GM19395 (cell line): ENCODE results near the gene PKNOX2.

Experiments
- ATAC-seq: cut with Tn5 transposase; IDR thresholded peaks from one replicate; pipeline ENCODE4 v1.9.1; 2021; ENCODE audit warnings: mild to moderate bottlenecking, moderate library complexity; ENCODE audit not compliant: unreplicated experiment

The PKNOX2 gene, protein sequence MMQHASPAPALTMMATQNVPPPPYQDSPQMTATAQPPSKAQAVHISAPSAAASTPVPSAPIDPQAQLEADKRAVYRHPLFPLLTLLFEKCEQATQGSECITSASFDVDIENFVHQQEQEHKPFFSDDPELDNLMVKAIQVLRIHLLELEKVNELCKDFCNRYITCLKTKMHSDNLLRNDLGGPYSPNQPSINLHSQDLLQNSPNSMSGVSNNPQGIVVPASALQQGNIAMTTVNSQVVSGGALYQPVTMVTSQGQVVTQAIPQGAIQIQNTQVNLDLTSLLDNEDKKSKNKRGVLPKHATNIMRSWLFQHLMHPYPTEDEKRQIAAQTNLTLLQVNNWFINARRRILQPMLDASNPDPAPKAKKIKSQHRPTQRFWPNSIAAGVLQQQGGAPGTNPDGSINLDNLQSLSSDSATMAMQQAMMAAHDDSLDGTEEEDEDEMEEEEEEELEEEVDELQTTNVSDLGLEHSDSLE

DNA sequence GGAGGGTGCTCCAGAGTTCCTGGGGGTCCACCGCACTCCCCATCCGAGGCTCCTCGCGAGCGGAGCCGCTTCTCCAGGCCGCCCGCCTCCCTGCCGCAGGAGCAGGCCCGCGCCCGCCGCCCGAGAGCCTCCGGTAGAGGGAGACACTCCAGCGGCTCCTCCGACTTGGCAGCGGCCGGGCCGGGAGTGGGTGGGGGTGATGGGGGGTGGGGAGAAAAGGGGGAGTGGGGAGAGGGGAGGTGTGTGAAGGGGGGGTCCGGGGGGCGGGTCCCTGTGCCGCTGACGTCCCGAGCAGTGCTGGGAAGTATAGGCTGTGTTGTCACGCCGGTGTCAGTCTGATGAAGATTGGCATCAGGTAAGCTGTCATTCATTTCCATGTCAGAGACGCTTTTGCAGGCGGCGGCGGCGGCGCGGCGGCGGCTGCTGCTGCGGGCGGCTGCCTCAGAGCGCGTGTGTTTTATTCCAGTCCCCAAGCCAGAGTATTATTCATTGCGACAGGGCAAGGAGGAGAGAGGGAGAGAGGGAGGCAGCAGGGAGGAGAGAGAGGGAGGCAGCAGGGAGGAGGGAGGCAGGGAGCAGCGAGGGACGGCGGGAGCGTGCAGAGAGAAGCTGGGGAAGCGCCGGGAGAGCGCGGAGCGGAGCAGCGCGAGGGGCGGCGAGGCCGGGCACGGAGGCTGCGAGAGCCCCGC, at the start of gene PKNOX2:
PKNOX2 (plus strand) TSS at position 330 of the 689 bp plus-strand sequence. CDS start 186,555 bp downstream, outside the sequence.
- no peak for ATAC-seq

- no peak for ATAC-seq
Measured at GRCh38 chr11:125117429-125117828, 47.1 kb upstream of the PKNOX2 start.

DNA sequence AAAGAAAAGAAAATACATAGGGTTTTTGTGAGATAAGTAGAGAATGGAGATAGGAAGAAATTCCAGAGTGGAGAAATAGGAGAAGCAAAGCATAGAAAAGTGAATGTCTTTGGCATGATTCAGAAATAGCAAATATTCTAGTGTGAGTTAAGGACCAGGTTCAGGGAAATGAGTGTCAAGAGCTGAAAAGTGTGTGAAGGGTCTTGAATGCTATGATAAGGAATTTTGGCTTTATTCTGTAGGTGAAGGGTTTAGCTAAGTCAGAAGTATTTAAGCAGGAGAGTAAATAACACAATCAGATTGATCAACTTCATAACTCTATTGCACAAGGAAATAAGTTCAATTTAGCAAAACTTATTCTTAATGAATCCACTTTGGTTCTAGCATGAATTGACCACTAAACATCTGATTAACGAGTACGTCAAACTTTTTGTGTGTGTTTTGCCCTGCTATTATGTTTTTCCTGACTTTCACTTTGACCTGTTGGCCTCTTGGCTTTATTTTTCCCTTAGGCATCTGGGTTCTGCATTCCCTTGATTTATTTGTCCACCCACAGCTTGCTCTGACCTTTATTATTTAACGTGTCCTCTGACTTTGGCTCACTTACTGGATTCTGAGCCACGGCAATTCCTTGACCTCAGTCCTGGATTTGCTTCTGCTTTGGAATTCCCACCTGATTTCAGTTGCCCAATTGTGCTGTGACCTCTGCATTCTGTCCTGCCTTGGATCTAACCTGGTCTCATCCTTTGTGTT, 41.2 kb upstream of the PKNOX2 start:
- no peak for ATAC-seq

DNA sequence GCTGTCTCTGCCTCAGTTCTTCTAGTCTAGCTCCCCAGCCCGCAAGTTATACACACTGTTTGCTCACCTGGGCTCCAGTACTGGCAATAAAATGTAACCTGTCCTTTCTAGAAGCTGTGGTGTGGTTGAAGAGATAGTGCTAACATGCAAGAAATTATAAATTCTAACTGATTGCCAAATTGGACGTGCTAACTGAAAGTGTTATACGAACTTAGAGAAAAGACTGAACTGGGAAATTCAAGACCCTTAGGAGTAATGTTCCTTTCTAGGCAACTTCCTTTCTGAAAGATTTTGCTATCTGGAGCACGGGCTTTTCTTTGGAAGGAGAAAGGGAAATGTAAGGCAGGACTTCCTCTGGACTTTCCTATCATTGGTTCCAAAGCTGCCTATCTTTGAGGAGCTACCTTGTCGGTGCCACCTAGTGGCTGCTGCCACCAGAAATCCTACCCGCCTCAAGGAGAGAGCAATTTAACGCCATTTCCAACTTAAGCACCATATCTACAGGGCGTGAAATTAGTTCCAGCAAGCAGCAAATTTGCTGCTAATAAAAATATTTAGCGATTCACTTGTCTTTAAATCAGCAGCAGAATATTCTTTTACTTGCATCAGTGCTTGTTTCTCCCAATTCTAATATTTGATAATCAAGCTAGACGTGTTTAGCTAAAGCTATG, 40.5 kb upstream of the PKNOX2 start:
- peak; percentile 90 for ATAC-seq

DNA sequence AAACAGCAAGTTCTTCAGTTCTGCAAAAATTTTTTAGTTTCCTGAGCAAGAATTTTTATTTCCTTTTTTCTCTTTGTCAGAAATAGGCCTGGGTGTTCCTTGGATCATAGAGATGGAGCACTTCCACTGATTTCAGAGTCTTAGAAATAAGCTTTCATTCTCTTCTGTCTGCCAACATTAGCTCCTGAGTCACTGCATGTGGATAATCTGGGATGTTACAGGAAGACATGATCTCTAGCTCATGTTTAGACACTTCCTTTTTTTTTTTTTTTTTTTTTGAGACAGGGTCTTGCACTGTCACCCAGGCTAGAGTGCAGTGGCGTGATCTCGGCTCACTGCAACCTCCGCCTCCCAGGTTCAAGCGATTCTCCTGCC, 39.9 kb upstream of the PKNOX2 start:
- ATAC-seq: no peak

DNA sequence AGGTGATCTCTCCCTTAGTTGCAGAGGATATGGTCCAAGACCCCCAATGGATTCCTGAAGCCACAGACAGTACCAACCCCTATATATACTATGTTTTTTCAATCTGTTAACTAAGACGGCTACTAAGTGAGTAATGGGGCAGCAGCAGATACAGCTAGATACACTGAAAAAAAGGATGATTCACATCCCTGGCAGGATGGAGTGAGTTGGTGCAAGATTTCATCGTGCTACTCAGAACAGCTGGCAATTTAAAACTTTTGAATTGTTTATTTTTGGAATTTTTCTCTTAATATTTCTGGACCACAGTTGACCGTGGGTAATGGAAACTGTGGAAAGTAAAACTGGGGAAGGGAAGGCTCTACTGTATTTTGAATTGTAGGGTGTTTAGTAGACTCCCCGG, 36.1 kb upstream of the PKNOX2 start:
- no peak for ATAC-seq

DNA sequence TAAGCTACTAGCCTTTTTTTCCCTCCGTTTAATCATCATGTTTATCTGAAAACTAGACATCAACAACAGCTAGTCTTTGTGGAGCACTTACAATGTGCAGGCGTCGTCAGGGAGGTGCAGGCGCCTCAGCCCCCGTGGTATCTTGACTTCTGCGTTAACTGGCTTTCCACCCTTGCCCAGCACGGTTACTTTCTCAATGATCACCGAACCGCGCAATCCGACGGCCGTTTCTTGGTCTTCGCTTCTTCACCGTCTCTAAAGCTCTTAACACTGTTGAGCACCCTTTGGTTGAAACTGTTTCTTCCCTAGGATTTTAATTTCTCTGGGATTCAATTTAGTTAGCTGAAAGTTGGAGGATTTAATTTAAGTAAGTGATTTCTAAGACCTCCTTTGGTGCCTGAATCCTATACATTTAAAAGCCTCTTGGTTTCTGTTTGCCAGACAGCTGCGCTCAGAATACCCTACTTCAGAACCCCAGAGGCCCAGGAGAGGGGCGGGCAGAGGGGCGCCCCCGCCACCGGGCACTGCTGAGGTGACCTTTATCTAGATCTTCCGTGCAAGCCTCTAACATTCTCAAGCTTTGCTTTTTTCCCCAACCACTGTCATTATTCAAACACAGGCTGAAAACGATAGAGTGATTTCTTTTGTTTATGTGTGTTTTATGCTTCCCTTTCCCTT, 35.1 kb upstream of the PKNOX2 start:
- no peak for ATAC-seq

DNA sequence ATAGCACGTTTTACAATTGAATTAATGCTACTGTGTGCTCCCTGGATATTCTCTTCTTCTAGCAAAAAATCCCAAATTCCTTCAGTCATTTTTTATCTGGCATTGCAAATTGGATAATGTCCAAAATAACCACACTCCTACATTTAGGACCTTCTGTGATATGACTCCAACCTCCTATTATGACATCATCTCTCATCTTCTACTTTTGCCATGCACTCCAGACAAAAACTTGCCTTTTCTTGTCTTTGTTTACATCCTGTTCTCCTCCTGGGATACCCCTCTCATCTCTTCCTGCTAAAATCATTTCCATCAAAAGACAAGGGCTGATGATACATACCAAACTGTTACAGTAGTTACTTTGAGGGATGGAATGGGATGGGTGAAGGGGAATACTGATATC, 32.5 kb upstream of the PKNOX2 start:
- no peak for ATAC-seq

DNA sequence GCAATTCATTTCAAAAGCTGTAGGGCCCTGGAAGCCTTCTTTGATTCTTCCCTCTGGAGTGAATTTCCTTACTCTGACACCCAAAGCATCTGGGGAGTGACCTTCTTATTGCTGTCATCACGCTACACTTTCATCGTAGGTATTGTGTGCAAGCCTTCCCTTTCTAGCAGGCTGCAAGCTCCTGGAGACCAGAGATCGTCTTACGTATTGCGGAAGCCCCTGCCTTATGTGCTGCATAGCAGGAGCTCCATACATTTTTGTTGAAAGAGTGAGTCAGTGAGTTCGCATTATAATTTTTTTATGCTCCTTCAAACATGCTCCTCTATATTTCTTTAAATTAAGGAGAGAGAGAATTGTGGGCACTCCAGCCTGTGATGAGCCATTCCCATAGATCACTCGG, 32.0 kb upstream of the PKNOX2 start:
- ATAC-seq: no peak

- no peak for ATAC-seq
Measured at GRCh38 chr11:125136001-125136400, 28.6 kb upstream of the PKNOX2 start.

DNA sequence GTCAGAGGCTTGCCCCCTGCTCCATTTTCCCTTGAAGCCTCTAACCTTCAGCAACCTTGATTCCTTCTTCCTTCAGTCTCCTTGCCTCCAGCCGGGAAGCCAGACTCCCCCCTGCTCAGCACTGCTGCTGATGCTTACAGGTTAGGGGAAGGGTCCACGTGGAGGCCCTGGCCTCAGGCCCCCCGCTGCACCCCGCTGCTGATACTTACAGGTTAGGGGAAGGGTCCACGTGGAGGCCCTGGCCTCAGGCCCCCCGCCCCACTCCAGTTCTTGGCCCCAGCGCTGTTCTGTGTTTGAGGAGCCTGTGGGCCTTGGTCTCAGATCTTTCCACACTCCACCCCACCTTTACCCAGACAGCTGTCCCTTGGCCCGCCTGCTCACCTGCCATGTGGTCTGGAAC, 25.6 kb upstream of the PKNOX2 start:
- no peak for ATAC-seq

GRCh38 chr11:125139778-125140177, 24.8 kb upstream of the PKNOX2 start:
- no peak for ATAC-seq

DNA sequence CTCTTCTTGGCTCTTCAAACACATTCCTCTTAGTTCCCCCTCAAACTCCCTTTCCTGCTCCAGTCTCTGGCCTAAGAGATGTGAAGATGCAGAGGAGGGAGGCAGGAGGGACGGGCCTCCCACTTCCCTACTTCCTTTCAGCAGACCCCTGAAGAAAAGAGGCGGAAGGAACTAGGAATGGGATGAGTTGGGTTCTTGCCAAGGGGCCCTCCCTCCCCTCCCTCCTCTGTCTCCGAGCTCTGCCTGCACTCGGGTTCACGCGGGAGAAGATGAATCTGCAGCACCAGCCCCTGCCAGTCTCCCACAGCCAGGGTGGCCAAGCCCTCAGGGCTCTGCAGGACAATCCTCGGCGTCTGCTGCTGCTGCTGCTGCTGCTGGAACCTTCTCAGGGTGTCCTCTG, 24.3 kb upstream of the PKNOX2 start:
- ATAC-seq: no peak

DNA sequence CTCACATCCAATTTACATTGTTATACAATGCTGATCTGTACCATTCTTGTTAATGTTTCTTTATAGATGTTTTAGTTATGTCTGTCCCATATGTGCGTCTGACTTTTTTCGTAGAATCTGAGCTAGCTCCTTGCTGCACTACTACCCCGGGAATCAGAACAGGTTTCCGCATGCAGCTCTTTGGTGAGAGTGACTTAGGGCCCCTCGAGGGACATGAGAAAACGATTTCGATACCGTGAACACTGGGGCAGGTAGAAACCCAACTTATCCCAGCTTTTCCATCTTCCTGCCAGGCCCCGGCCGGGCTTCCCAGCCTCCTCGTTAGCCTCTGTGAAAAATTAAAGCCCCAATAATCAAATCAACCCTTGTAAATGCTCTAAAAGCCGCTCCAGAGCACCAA, 23.4 kb upstream of the PKNOX2 start:
- ATAC-seq: no peak

DNA sequence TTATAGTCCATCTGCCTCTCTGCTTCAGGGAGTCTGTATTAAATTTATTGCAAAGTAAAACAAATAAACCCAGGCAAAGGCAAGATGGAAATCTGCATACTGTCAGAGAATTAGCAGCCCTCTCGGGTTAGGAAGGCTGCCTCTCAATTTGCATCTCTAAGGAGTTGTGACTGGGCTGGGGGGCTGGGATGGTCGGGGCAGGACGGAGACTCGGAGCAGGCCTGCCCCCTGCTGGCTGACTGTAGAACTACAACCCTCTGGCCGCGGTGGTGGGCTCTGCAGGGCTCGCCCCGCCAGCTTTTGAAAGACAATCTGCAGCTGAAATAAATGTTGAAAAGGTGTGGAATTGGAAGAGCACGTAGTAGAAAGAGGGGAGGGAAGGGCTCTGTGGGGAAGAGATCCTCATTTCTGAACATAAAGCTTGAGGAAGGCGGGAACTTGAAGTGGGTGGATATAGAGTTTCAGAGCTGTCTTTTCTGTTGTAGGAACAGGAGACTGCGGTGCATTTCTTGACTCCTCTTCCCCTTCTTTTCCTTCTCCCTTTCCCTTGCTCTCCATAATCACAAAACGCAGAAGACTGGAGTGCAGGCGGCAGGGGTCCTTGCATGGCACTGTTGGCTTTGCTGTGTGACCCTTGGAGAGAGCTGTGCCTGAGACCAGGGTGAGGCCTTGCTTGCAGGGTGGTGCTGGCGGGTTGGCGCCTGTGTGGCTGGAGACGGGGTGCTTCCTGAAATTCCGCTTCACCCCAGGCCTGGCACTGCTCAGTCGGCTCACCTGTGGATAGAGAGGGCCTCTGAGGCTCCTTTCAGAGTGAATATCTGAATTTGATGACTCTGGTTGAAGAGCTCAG, 22.6 kb upstream of the PKNOX2 start:
- ATAC-seq: peak; percentile 89

DNA sequence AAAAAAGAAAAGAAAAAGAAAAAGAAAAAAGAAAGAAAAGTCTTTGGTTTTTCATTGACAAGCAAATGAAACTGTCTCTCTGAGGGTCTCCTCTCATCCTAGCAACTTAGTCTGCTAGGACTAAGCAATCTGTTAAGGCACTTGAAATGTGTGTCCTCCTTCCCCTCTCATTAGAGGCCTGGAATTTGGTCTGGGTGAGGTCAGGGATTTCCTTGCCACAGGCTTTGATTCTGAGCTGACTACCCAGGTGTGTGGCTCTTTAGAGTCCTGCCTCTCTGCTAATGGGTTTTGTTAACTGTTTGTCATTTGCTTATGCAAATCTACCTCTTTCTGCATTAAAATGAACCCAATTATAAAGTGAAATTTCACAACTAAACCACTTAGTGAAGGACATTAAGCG, 18.3 kb upstream of the PKNOX2 start:
- no peak for ATAC-seq

DNA sequence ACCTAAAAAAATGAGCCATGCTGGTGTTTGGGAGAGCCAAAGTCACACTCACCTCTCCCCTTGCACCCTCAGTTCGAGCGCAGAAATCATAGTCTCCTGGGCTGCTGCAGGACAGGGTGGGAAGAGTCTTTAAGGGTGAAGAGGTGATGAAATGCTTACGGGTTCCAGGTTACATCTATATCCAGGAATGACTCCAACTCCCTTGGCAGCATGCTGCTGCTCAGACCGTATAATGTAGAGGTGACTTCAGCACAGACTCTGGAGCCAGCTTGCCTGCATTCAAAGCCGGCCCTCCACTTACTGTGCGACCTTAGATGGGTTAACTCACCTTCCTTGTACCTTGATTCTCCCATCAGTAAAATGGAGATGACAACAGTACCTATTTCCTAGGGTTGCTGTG, 17.3 kb upstream of the PKNOX2 start:
- ATAC-seq: no peak

GRCh38 chr11:125148011-125148410, 16.5 kb upstream of the PKNOX2 start:
- ATAC-seq: no peak

GRCh38 chr11:125148743-125149142, 15.8 kb upstream of the PKNOX2 start:
- ATAC-seq: no peak

GRCh38 chr11:125153837-125154236, 10.7 kb upstream of the PKNOX2 start:
- ATAC-seq: no peak
